ENCODE results near the gene SUMF2.

GRCh38 chr7:56105508-56105907 lies 41.4 kb downstream of the SUMF2 start:
- TF ChIP-seq CTCF (IDR thresholded peaks at IDR 0.05) (no peak), POLR2A (IDR thresholded peaks at IDR 0.05) (no peak)
